Activated T-cell treated with anti-CD3 and anti-CD28 coated beads for 1 hour (primary cell): ENCODE results near the gene EYA2.
"Not testable (repeated sequence)": the region's sequence is repeated elsewhere in the genome, so short reads cannot be mapped to it uniquely, and the experiment has no call there.

ENCODE experiments used
- DNase-seq: peaks from one replicate; pipeline ENCODE4 v3.0.0-alpha.2; 2020; ENCODE audit warnings: low read depth

Gene EYA2

GRCh38 chr20:47178277-47178676 lies 283.6 kb downstream of the EYA2 start:
- DNase-seq, result no peak

DNA sequence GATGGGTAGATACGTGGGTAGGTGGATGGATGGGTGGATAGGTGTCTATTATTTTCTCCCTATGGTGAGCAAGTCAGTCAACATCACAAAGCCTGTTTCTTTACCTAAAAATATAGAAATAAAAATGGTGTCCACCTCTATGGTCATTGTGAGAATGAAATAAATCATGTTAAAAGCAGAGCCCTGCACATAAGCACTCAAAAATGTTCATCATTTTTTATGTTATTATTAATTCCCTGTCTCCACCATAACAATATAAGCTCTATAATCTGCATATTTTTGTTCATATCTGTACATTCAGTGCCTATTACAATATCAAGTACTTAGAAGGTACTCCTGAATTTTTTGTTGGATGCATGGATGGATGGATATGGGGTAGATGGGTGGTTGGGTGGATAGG lies 284.2 kb downstream of the EYA2 start:
- DNase-seq, result no peak

DNA sequence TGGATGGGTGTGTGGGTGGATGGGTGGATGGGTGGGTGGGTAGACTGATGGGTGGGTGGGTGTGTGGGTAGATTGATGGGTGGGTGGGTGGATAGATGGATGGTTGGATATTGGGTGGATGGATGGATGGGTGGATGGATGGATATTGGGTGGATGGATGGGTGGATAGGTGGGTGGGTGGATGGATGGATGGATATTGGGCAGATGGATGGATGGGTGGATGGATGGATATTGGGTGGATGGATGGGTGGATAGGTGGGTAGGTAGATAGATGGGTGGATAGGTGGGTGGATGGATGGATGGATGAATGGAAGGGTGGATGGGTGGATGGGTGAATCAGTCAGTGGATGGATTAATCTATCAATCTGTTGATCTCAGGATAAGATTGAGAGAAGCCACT lies 284.6 kb downstream of the EYA2 start:
- no peak for DNase-seq

DNA sequence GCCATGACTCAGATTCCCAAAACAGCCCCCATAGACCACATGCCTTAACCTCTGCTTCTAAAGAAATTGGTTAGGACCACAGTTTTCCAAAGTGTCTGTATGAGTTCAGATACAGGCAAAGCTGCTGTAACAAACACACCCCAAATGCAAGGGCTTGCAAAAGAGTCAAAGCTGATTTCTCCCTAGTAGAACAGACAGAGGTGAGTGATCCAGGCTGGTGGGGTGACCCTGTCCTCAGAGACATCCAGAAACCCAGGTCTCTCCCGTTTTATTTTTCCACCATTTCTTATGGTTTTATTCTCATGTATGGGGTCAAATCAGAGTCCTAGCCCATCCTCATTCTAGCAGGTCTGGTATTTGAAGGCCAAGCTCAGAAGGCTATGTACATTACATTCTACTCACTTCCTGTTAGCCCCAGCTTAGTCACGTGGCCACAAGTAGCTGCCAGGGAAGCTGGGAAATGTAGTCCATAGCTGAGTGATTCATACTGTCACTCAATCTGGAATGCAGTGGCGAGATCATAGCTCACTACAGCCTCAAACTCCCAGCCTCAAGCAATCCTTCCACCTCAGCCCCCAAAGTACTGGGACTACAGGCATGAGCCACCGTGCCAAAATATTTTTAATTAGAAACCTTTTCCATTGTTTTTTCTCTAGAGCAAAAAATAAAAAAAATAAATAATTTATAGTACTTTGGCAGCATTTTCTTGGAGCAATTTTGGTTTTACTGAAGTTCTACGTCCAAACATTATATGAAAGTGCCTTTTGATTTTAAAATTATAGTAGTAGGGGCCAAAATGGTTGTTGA lies 286.6 kb downstream of the EYA2 start:
- no peak for DNase-seq

DNA sequence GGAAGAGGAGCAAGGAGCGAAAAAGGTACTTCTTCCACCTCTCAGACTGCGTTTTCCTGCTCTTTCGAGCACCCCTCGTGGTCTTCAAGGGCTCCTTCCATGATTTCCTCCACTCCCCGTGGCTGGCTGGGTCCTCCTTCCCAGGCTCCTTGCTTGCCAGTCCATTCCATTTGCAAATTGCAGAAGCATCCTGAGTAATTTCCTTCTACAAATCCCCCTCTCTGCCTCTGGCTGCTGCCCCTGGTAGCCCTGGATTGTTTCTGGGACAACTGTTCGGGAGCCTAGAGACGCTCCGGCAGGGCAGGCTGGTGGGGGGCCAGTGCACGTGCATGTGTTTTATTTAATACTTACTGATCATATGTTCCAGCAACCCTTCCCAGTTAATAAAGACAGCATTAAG lies 288.7 kb downstream of the EYA2 start:
- no peak for DNase-seq

GRCh38 chr20:47187450-47188195 lies 293.0 kb downstream of the EYA2 start:
- no peak for DNase-seq

DNA sequence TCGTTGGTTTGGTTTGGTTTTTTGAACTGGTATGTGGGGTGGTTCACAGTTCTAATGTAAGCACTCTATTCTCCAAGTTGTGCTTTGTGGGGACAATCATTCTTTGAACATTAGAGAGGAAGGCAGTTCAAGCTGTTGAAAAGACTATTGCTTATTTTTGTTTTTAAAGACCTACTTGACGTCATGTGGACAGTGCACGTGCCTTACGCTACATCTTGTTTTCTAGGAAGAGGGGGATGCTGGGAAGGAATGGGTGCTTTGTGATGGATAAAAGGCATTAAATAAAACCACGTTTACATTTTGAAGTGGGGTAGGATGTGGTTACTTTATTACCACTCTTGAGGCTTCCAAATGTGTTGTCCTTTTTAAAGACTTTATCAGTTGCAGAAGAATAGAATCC lies 293.9 kb downstream of the EYA2 start:
- DNase-seq, result no peak

- no peak for DNase-seq
Measured at GRCh38 chr20:47189060-47189459, 294.4 kb downstream of the EYA2 start.

- DNase-seq, result no peak
Measured at GRCh38 chr20:47191074-47191673, 296.5 kb downstream of the EYA2 start.

DNA sequence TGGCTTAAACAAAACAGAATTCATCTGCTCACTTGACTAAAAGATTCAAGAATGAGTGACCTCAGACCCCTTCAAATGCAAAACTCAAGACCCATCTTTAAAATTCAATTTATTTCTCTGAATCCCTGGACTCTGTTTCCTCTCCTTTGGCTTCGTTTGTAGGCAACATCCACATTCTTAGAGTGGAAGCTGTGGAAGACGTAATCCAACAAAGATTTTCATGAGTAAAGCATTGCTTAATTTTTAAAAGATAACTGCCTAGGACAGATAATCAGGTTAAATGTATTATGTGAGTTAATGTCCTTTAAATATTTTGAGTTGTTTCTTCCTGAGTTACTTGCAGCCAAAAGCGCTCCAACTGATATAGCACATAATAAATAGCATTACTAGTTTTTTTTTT lies 297.3 kb downstream of the EYA2 start:
- DNase-seq, result no peak

DNA sequence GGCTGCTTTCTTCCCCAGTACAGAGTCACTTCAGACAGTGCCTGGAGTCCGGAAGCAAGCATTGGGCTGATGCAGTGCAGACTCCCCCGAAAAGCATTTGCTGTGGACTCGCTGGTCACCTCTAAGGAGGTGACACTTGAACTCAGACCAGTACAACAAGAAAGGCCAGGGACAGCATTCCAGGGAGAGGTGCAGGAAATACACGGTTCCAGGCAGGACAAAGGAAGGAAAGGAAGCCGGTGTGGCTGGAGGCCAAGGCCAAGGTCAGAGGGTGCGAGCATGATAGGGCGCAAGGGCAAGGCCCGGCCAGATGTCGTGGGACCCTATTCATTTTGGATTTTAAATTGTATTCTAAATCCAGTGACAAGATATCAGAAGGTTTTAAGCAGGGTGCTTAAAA lies 300.9 kb downstream of the EYA2 start:
- DNase-seq, result no peak

- peak; percentile 66 for DNase-seq
Measured at GRCh38 chr20:47196091-47197081, 301.7 kb downstream of the EYA2 start.

DNA sequence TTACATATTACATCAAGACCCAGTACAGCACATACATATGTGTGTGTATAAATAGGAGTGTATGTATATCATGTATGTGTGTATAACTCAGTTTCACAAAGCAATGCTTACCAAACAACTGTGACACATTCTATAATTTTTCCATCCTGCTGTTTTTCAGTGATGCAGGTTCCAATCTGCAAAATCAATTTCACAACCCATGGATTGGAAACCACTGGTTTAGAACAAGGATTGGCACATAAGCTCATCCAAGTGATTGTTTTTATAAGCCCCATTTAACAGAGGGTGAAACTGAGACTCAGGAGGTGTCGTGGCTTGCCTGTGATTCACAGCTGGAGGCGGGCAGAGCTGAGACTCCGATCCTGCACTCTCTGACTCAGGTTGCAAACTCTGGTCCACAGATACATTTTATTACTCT lies 303.6 kb downstream of the EYA2 start:
- no peak for DNase-seq

DNA sequence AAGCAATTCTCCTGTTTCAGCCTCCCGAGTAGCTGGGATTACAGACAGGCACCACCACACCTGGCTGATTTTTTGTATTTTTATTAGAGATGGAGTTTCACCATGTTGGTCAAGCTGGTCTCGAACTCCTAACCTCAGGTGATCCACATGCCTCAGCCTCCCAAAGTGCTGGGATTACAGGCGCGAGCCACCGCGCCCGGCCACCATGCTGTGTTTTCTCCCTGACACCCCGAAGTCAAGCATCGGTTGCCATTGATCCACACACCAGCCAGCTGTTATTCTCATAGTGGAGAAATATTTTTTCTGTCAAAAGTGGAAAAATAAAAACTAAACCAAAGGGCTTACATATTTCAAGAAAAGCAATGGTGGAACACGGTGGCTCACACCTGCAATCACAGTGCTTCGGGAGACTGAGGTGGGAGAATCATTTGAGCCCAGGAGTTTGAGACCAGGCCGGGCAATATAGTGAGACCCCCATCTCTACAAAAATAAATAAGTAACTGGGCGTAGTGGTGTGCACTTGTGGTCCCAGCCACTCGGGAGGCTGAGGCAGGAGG lies 304.4 kb downstream of the EYA2 start:
- DNase-seq, result no peak

GRCh38 chr20:47201074-47201730 lies 306.6 kb downstream of the EYA2 start:
- DNase-seq, result no peak

DNA sequence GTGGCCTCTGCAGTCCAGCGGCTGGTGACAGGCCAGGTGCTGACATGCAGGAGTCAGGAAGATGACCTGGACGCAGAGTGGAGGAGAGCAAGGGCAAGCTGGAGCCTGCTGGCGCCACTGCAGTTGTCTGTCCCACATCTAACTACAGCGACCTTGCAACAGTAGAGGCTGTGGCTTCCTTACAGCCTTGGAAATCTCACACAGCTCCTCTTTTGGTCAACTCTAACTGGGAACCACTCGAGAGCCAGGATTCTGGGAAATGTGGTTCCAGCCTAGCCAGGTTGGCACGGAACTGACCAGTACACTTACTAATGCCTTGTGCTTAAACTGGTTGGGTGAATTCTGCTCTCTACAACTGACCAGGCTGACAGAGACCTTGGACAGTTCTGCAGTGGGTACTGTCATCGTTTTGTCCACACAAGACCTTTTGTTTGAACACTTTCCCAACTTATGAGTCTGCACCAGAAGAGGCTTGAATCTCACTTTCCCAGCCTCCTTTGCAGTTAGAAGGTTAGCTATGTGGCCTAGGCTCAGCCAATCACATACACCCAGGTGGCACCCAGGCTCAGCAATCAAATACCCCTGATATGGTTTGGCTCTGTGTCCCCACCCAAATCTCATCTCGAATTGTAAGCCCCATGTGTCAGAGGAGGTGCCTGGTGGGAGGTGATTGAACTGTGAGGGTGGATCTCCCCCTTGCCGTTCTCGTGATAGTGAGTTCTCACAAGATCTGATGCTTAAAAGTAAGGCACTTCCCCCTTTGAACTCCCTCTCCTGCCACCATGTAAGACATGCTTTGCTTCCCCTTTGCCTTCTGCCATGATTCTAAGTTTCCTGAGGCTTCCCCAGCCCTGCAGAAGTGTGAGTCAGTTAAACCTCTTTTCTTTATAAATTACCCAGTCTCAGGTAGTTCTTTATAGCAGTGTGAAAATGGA lies 308.4 kb downstream of the EYA2 start:
- DNase-seq, result no peak

DNA sequence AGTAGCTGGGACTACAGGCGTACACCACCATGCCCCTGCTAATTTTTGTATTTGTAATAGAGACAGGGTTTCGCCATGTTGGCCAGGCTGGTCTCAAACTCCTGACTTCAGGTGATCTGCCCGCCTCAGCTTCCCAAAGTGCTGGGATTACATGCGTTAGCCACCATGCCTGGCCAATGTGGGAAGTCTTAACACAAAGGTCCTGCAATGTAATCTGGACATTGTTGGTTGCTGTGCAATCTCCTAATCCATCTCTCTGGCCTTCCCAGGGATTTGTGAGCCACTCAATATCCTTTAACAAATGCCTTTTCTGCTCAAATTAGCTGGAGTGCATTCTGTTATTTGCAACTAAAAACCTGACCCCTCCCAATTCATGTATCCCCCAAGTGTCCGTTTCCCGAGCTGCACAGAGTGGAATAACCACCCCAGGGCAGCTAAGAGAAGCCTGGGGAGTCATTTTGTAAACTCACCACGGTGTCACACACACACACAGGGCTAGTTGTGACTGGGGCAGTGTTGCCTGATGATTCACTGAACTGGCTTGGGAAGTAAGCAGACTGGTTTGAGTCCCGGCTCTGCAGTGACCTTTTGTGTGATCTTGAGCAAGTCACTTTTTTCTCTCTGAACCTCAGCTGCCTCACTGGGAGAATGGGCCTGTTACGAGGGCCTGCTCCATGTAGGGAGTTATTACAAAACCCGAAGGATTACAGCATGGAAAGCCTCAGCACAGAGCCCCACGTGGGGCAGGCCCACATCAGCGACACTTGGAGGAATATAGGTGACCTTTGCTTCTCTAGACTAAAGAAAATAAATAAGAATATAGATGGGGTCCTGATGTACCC lies 309.6 kb downstream of the EYA2 start:
- no peak for DNase-seq

DNA sequence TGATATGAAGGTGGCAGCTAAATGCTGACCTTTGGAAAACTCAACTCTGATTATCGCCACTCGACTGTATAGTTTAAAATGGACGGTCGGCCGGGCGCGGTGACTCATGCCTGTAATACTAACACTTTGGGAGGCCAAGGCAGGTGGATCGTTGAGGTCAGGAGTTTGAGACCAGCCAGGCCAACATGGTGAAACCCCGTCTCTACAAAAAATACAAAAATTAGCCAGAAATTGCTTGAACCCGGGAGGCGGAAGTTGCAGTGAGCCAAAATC lies 310.1 kb downstream of the EYA2 start:
- DNase-seq, result not testable (repeated sequence)

DNA sequence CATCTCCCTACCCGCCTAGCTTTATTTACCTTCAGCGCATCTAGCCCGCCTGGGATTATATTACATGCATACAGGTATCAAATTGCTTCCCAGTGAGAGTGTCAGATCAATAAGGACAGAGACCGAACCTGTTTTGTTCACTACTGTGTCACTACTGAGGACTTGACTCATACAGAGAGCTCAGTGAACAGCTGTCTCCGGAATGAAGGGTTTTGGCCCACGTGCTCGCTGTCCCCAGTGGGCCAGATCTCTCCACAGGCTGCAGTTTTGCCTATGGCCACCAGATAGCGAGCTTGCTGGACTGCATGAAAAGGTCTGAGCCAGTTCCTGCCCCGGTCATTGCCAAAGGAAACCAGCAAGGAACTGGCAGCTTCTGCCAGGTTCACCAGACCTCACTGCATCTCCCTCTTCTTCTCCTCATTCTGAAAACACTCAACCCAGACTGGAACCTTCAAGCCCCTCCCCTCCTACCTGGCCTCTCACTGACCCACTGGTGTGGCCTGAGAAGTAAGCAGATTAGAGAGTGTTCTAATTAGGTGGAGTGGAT lies 311.0 kb downstream of the EYA2 start:
- DNase-seq, result no peak
